NCI-H2081 (cell line): ENCODE data around the gene TRAF2.
A peak's percentile ranks its signal among the peaks of the same experiment; 100 is the strongest.
"Not testable (repeated sequence)": the region's sequence is repeated elsewhere in the genome, so short reads cannot be mapped to it uniquely, and the experiment has no call there.

Experiments
- DNase-seq, 2 experiments: peaks; one replicate each; lab custom pipeline; 2025; lab: John Stamatoyannopoulos, UW

TRAF2 gene

DNA sequence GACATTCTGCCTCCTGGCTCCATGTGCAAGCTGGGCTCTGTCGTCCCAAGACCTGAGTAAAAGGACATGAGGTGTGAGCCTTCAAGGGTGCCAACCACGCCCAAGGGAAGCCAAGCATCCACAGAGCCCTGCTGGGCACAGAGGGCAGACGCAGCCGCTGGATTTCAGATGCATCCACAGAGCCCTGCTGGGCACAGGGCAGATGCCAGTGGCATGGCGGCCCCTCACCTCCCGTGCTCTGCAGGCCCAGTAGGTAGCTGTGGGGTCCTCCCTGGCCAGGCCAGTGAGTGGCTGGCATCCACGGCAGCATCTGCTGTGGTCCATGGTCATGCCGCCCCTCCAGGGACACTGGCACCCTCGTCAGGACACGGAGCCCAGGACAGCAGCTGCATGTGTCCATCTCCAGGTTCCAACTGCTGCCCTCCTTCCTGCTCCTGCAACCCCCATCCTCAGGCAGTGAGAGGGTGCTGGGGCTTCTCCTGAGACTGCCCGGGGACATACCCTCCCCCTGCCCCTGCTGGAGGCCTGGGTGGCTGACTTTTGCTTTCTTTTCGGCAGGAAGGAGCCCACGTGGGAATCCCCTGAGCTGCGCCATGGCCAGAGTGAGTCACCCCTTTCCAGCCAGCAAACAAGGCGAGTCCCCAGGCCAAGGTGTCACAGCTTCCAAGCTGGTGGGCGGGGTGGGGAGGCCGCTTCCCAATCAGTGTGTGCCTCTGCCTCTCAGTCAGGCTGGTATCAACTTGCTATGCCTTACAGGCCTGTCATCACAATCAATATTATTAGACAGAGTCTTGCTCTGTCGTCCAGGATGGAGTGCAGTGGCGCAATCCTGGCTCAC is 4.0 kb upstream of the TRAF2 start:
- DNase-seq: no peak

DNA sequence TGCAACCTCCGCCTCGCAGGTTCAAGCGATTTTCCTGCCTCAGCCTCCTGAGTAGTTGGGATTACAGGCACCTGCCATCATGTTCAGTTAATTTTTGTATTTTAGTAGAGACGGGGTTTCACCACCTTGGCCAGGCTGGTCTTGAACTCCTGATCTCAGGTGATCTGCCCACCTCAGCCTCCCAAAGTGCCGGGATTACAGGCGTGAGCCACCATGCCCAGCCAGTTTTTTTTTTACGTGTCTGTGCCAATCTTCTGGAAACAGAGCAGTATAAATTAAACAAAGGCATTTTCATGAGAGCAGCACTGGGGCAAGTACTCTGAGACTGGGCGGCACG is 3.4 kb upstream of the TRAF2 start:
- DNase-seq: not testable (repeated sequence)

DNA sequence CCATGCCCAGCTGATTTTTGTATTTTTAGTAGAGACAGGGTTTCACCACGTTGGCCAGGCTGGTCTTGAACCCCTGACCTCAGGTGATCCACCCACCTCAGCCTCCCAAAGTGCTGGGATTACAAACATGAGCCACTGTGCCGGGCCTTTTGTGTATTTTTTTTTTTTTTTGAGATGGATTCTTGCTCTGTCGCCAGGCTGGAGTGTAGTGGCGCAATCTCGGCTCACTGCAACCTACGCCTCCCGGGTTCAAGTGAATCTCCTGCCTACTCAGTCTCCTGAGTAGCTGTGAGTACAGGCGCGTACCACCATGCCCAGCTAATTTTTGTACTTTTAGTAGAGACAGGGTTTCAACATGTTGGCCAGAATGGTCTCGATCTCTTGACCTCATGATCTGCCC is 2.6 kb upstream of the TRAF2 start:
- DNase-seq: not testable (repeated sequence)

DNA sequence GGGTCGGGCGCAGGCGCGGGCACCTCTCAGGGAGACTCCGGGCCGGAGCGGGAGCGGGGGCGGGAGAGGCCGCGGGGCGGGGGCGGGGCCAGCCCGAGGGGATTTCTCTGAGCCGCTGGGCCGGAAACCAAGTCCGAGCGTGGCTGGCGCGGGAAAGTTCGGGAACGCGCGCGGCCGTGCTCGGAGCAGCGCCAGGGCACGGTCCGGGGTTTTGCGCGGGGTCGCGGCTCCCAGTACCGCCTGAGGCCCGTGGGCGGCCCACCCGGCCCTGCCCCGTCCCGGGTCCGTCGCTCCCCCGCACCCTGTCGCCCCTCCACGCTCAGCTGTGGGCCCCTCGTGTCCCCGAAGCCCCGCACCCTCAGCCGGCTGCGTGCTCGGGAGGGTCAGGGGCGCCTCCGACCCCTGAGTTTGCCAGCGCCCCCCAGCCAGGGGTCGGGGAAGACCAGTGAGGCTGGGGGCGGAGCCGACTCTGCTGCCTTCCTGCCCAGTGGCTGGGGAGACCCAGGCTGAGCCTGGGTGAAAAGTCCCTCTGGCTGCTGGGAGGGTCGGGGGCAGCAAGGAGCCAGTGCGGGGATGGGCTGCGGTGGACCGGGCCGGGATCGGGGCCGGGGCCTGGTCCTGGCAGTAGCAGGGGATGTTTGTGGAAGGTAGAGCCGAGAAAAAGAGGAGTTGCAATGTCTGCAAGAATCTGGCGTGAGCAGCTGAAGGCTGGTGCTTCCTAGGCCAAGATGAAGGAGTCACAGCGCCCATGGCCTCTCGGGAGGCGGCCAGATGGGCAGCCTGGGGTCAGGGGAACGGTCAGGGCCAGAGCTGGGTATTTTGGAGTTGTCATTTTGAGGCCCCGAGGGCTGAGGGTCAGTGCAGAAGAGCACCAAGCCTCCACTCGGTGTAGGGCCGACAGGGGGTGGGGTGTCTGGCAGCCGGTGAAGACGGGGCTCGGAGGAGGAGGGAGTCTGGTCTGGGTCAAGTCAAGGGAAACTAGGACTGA is 588 bp downstream of the TRAF2 start:
- peak; percentile 3 to 50 for DNase-seq

- DNase-seq: no peak
These were observed 2.1 kb downstream of the TRAF2 start for GRCh38 chr9:136888454-136888853.

DNA sequence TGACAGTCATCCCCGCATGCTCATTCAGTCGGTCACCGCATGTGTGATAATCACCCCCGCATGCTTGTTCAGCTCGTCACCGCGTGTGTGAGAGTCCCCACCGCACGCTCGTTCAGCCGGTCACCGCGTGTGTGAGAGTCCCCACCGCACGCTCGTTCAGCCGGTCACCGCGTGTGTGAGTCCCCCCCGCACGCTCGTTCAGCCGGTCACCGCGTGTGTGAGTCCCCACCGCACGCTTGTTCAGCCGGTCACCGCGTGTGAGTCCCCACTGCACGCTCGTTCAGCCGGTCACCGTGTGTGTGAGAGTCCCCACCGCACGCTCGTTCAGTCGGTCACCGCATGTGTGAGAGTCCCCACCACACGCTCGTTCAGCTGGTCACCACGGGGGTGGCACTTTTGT is 3.5 kb downstream of the TRAF2 start:
- DNase-seq: no peak

GRCh38 chr9:136890661-136891060 is 4.3 kb downstream of the TRAF2 start:
- DNase-seq: no peak

GRCh38 chr9:136896027-136896426 is 9.7 kb downstream of the TRAF2 start:
- DNase-seq: no peak

GRCh38 chr9:136898483-136899100 is 12.3 kb downstream of the TRAF2 start:
- no peak for DNase-seq

- DNase-seq: no peak
These were observed 12.9 kb downstream of the TRAF2 start for GRCh38 chr9:136899196-136899595.

DNA sequence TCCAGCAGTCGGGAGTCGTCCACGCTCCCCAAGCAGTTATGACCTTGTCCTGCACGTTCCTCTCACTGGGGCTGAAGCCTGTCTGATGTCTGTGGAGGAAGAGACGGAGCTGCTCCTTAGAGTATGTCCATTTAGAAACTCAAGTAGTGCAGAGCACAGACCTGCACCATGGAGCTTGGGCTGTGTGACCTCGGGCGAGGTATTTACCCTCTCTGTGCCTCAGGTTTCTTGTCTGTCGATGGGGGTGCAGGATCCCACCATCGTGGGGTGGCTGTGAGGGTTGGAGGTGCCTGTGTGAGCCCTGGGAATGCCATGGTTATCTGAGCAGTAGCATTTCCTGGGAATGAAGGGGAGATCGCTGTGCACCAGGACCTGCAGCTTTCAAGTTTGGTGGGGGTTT is 14.2 kb downstream of the TRAF2 start:
- DNase-seq: no peak

GRCh38 chr9:136900988-136901515 is 14.7 kb downstream of the TRAF2 start:
- DNase-seq: no peak

GRCh38 chr9:136901516-136902258 is 15.4 kb downstream of the TRAF2 start:
- DNase-seq: no peak

DNA sequence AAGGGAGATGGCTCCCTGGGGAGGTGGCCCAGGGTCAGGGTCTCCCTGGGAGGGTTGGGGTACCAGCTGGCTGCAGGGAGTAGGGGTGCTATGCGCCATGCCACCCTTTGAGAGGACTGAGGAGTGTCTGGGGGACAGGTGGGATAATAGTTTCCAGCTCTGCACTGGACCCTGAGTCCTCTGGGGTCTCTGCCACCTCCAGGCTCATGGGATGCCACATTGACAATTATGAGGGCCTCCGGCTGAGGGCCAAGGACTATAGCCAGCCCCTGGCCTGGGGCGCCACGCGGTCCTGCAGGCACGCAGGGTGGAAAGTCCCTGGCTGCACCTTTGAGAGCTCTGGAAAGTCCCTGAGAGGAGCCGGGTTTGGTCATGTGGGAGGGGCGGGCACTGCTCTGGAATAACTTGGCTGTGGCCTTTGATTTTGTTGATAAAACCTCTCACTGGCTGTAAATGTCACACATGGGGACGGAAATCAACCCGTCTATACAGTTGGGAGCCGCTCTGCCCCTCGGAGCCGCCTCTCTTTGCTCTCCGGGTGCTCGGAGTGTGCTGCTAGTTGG is 16.0 kb downstream of the TRAF2 start:
- no peak for DNase-seq

GRCh38 chr9:136903041-136903554 is 16.8 kb downstream of the TRAF2 start:
- no peak for DNase-seq

GRCh38 chr9:136906266-136906665 is 19.9 kb downstream of the TRAF2 start:
- DNase-seq: no peak

DNA sequence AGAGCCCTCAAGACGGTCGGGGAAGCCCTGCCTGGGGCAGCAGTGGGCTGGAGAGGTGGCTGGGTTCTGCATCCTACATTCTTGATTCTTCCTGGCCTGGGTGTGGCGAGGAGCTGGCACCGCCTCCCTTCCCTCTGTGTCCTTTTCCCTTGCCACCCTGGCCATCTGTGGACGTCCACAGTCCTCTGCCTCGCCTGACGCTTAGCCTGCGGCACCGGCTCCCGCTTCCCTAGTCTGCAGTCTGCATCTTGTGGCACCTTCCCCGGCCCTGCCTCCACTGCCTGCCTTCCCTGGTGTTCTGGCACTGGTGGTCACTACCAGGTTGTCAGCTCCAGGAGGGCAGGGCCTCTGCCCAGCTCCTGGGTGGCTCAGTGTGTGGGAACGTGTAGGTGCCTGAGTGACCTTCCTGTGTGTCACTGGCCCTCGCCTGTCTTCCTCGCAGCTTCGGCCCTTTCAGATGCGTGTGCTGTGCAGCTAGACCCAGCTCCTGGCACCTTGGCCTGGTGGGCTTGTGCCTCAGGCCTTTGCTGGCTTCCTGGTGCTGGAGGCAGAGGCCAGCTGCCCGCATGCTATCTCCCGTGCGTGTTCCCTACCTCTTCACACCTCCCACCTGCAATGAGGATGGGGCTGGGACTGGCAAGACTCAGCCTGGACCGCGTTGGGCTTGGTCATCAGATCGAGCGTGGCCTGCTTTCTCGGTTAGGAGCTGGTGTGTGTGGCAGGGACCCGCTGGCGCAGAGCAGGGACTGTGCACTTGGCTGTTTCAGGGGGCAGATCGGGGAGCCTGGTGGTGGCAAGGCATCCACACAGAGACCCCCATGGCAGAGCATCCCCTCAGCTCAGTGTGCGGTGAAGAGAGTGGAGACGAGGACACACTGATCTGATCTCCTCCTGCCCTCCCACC is 20.9 kb downstream of the TRAF2 start:
- DNase-seq: no peak

DNA sequence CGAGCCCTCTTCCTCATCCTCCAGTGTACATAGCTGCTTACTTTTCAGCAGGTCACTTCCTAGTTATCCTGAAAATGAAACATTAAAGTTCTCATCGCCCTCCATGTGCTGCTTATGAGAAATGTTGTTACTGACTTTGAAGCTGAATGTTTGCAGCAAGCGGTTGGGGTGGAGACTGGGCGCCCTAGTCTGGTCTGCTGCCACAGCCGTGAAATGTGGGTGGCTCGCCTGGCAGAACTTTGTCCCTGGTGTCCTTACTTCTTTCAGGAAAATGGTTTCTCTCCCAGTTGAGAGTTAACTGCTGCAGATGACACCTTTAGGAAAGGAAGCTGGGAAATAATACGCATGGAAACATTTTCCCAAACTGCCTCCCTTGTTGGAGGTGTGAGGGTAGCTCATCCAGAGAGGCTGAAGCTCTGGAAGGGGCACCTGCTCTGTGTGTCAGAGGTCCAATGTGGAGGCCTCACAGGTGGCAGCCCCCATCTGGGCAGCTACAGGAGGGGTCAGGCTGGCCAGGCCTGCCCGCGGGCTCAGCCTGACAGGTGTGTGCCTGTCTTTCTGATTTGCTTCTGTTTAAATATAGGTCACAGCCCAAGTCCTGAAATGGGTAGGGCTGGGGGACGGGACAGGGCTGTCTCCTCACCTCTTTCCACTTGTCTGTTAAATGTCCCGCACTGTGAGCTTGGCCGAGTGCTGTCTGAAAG is 24.0 kb downstream of the TRAF2 start:
- DNase-seq: no peak

DNA sequence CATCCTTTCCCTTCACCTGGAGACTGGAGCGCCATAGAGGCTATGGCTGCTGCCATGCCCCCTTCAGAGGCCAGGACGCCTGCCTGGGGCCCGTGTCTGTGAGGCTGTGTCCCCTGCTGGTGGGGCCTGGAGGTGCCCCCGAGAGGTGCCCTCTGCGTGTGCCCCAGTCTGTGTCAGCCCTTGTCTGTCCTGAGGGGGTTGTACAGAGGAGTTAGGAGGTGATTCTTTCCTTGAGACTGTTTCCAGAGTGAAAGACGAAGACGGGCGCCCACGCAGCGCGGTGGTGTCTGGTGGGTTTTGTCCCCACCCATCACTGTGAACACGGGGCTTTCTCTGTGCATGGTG is 24.6 kb downstream of the TRAF2 start:
- DNase-seq: no peak
